NCI-H1930 (cell line): ENCODE data around the gene MAGEA9B.
"Not testable (repeated sequence)": the region's sequence is repeated elsewhere in the genome, so short reads cannot be mapped to it uniquely, and the experiment has no call there.

Source experiments
- DNase-seq, 2 experiments: peaks; one replicate each; lab custom pipeline; 2025; lab: John Stamatoyannopoulos, UW

The MAGEA9B gene

GRCh38 chrX:149571770-149572169 is 15.5 kb downstream of the MAGEA9B start:
- DNase-seq, result no peak

- DNase-seq, result no peak
Observed at GRCh38 chrX:149570668-149571067, 16.6 kb downstream of the MAGEA9B start.

GRCh38 chrX:149569770-149570169 is 17.5 kb downstream of the MAGEA9B start:
- no peak for DNase-seq

GRCh38 chrX:149568701-149569296 is 18.5 kb downstream of the MAGEA9B start:
- DNase-seq, result no peak

GRCh38 chrX:149567621-149568417 is 19.4 kb downstream of the MAGEA9B start:
- DNase-seq, result no peak

GRCh38 chrX:149563359-149563758 is 23.9 kb downstream of the MAGEA9B start:
- no peak for DNase-seq

GRCh38 chrX:149555251-149555650 is 32.0 kb downstream of the MAGEA9B start:
- not testable (repeated sequence) for DNase-seq

- not testable (repeated sequence) for DNase-seq
Observed at GRCh38 chrX:149551939-149552248, 35.4 kb downstream of the MAGEA9B start.

GRCh38 chrX:149551245-149551938 is 35.9 kb downstream of the MAGEA9B start:
- not testable (repeated sequence) for DNase-seq

GRCh38 chrX:149550454-149550853 is 36.8 kb downstream of the MAGEA9B start:
- DNase-seq, result not testable (repeated sequence)

- DNase-seq, result not testable (repeated sequence)
Observed at GRCh38 chrX:149549701-149550100, 37.6 kb downstream of the MAGEA9B start, which contains the start of gene HSFX3. Gene HSFX3, minus strand, starts transcription at chrX:149549924. Its CDS starts 72 bp downstream, at chrX:149549852.

GRCh38 chrX:149547782-149548181 is 39.5 kb downstream of the MAGEA9B start:
- DNase-seq, result not testable (repeated sequence)

- not testable (repeated sequence) for DNase-seq
Observed at GRCh38 chrX:149546962-149547361, 40.3 kb downstream of the MAGEA9B start.

- not testable (repeated sequence) for DNase-seq
Observed at GRCh38 chrX:149545545-149546543, 41.4 kb downstream of the MAGEA9B start.

- DNase-seq, result no peak
Observed at GRCh38 chrX:149541521-149542047, 45.7 kb downstream of the MAGEA9B start.

- DNase-seq, result peak; percentile 86 to 92
Observed at GRCh38 chrX:149540621-149541520, 46.4 kb downstream of the MAGEA9B start, which contains the start of gene EOLA1. Gene EOLA1, plus strand, starts transcription at chrX:149541012. Its CDS starts 4,619 bp downstream, at chrX:149545631.

GRCh38 chrX:149540131-149540620 is 47.1 kb downstream of the MAGEA9B start:
- peak; percentile 79 to 82 for DNase-seq

GRCh38 chrX:149539283-149540130 is 47.8 kb downstream of the MAGEA9B start:
- DNase-seq, result peak; percentile 70 to 78

- DNase-seq, result not testable (repeated sequence)
Observed at GRCh38 chrX:149537474-149537873, 49.8 kb downstream of the MAGEA9B start.
